Inflammatory macrophage treated with lipopolysaccharide for 1 hour (primary cell): ENCODE measurements around the gene RGPD4.

Experiments
- DNase-seq, 2 donors: peaks; one replicate each; pipeline ENCODE4 v3.0.0-alpha.2; 2020 to 2022

Gene RGPD4

GRCh38 chr2:107931412-107931811, 104.7 kb downstream of the RGPD4 start:
- no peak for DNase-seq

GRCh38 chr2:107932488-107932887, 105.8 kb downstream of the RGPD4 start:
- DNase-seq: no peak

- DNase-seq: no peak
Observed at GRCh38 chr2:107932979-107933378, 106.3 kb downstream of the RGPD4 start.

- peak in 1 of 2 donors; percentile 20 for DNase-seq
Observed at GRCh38 chr2:107936433-107937359, 110.0 kb downstream of the RGPD4 start.
